ENCODE results near the gene COG2. TPM values are rescaled to one million over a fixed set of nuclear protein-coding genes. Genes with fewer than 3 reads are reported as not detected.

Gene COG2
- total and polyA plus RNA-seq, 2 of the 8 experiments (the other 6 are each of a cell fraction or from before 2014, with no cell fraction given), result 10.3 to 36.7 TPM

- Histone ChIP-seq H3K4me3 (ENCODE audit: extremely low read depth in 1 of 4, insufficient read depth in 2 of 4, low read depth in 3 of 4, low read length in 4 of 4) (no peak overlapping the region), H3K9ac (replicated peaks in 1 of 4; ENCODE audit: extremely low read depth in 1 of 4, low read depth in 3 of 4, low read length in 3 of 4) (no peak overlapping the region), H2AK5ac (ENCODE audit: low read depth, low read length) (no peak overlapping the region), H2BK15ac (ENCODE audit: low read length) (no peak overlapping the region), H3K4me2 (ENCODE audit: insufficient read depth in 1 of 2, low read depth in 2 of 2, low read length in 2 of 2) (no peak overlapping the region), H4K91ac (replicated peaks; ENCODE audit: insufficient read length, low read length) (no peak overlapping the region), H3K4ac (replicated peaks; ENCODE audit: insufficient read length, low read depth, low read length) (no peak overlapping the region), H4K20me1 (replicated peaks in 1 of 2; ENCODE audit: control insufficient read depth in 1 of 2, insufficient read depth in 2 of 2, low read length in 2 of 2) (no peaks in the 10 kb centered on the region), H3K79me2 (ENCODE audit: control insufficient read depth in 1 of 2, insufficient read depth in 2 of 2, low read length in 2 of 2) (no peaks in the 10 kb centered on the region), H3K36me3 (ENCODE audit: control insufficient read depth in 2 of 4, insufficient read depth in 4 of 4, low read length in 3 of 4) (no peaks in the 10 kb centered on the region), H3K27ac (ENCODE audit: low read depth, low read length) (no peak overlapping the region), H3K27me3 (replicated peaks in 1 of 4; ENCODE audit: control insufficient read depth in 3 of 4, extremely low read depth in 1 of 4, insufficient read depth in 3 of 4, low read length in 3 of 4) (no peaks in the 10 kb centered on the region), H3K4me1 (replicated peaks in 1 of 4; ENCODE audit: control insufficient read depth in 3 of 4, insufficient read depth in 4 of 4, low read length in 3 of 4) (peaks cover 0 to 4% (median 0%) of the 10 kb centered on the region in 4 experiments; a peak in 2 of 7 replicates), H2BK5ac (ENCODE audit: low read depth, low read length) (no peak overlapping the region), H2BK120ac (replicated peaks; ENCODE audit: low read depth, low read length) (no peak overlapping the region), H3K23me2 (ENCODE audit: low read depth, low read length) (no peaks in the 10 kb centered on the region), H3K9me3 (ENCODE audit: insufficient read depth in 2 of 2, low read depth in 1 of 2, low read length in 1 of 2) (no peaks in the 10 kb centered on the region), H3K14ac (ENCODE audit: insufficient read length) (no peak overlapping the region), H4K5ac (ENCODE audit: insufficient read length, low read depth, low read length) (no peak overlapping the region), H2BK12ac (ENCODE audit: low read depth, low read length) (no peak overlapping the region), H3K18ac (ENCODE audit: extremely low read depth, low read length) (no peak overlapping the region), H3K79me1 (ENCODE audit: low read depth, low read length) (no peaks in the 10 kb centered on the region), H2BK20ac (ENCODE audit: low read length) (no peak overlapping the region), H3K23ac (ENCODE audit: insufficient read length) (no peak overlapping the region), H3K56ac (replicated peaks; ENCODE audit: insufficient read length, low read depth, low read length) (no peak overlapping the region), H4K8ac (ENCODE audit: extremely low read depth, insufficient read depth, low read length) (peak overlapping the region; percentile 62; the same call in 1 of the 2 replicates), H2AFZ (ENCODE audit: low read length) (no peak overlapping the region)
- 87% methylated on average over 17 of the region's 19 CpGs; no CpG with 5 or more reads in 1 of the 2 experiments for WGBS, 2 experiments (ENCODE audit: extremely low coverage in 1 of 2, insufficient coverage in 1 of 2, insufficient read length in 1 of 2, insufficient replicate concordance in 2 of 2, low coverage in 1 of 2, low lambda C conversion rate in 2 of 2, missing lambda C conversion rate in 1 of 2)
- FAIRE-seq (no peak), DNase-seq (ENCODE audit: low read depth in 1 of 2, low spot score in 2 of 2) (no peak)
- CTCF ChIA-PET (ENCODE audit: partially characterized antibody), result interaction anchor here (0.6 to 3.0 kb wide), 6 partner anchors 58 to 972 kb away, joined by 3 to 12 read pairs (median 4); partner anchors contain the start of gene COG2
- POLR2A ChIA-PET (ENCODE audit: partially characterized antibody), result interaction anchor here (1.4 kb wide), 1 partner anchor 12 kb away, joined by 3 read pairs; the partner anchor contains the start of gene AGT
- TF ChIP-seq SP2 (IDR thresholded peaks at IDR 0.05; ENCODE audit: low read length) (no peak), KDM1A (IDR thresholded peaks at IDR 0.05; ENCODE audit: borderline replicate concordance, low read length) (no peak), SRF (IDR thresholded peaks at IDR 0.05; ENCODE audit: low read depth, low read length) (no peak), RNF2 (IDR thresholded peaks at IDR 0.05; ENCODE audit: borderline replicate concordance, low read depth, low read length, missing control alignments, poor library complexity, severe bottlenecking) (no peak), TCF12 (IDR thresholded peaks at IDR 0.05; ENCODE audit: low read depth, low read length) (no peak), TEAD4 (IDR thresholded peaks at IDR 0.05; ENCODE audit: low read depth, low read length) (no peak), E2F6 (IDR thresholded peaks at IDR 0.05) (no peak), NRF1 (IDR thresholded peaks at IDR 0.05; ENCODE audit: low read depth, low read length) (no peak), ZNF274 (IDR thresholded peaks at IDR 0.05; ENCODE audit: borderline replicate concordance, extremely low read depth, low read length) (no peak), ATF3 (IDR thresholded peaks at IDR 0.05; ENCODE audit: insufficient read depth, low read depth, low read length) (no peak), CEBPB (IDR thresholded peaks at IDR 0.05; ENCODE audit: low read depth, low read length) (no peak)
These were observed 59.9 kb downstream of the COG2 start for GRCh38 chr1:230701895-230702768.

Data from H1 (cell line).